ENCODE measurements around the gene WDR27.

GRCh38 chr6:169691260-169691659, 10.6 kb downstream of the WDR27 start:
- TF ChIP-seq, protein P1, sequence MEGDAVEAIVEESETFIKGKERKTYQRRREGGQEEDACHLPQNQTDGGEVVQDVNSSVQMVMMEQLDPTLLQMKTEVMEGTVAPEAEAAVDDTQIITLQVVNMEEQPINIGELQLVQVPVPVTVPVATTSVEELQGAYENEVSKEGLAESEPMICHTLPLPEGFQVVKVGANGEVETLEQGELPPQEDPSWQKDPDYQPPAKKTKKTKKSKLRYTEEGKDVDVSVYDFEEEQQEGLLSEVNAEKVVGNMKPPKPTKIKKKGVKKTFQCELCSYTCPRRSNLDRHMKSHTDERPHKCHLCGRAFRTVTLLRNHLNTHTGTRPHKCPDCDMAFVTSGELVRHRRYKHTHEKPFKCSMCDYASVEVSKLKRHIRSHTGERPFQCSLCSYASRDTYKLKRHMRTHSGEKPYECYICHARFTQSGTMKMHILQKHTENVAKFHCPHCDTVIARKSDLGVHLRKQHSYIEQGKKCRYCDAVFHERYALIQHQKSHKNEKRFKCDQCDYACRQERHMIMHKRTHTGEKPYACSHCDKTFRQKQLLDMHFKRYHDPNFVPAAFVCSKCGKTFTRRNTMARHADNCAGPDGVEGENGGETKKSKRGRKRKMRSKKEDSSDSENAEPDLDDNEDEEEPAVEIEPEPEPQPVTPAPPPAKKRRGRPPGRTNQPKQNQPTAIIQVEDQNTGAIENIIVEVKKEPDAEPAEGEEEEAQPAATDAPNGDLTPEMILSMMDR (IDR thresholded peaks at IDR 0.05; ENCODE audit: low read depth, low read length), result no peak
- no peak for TF ChIP-seq POLR2A (IDR thresholded peaks at IDR 0.05; ENCODE audit: extremely low read depth, insufficient read length)
